ENCODE data around the gene TBX4. TPM values are rescaled to one million over a fixed set of nuclear protein-coding genes. Genes with fewer than 3 reads are reported as not detected.

The TBX4 gene
- total RNA-seq, 4 donors from 2014 or later = 2.4 TPM; not detected in 3

DNA sequence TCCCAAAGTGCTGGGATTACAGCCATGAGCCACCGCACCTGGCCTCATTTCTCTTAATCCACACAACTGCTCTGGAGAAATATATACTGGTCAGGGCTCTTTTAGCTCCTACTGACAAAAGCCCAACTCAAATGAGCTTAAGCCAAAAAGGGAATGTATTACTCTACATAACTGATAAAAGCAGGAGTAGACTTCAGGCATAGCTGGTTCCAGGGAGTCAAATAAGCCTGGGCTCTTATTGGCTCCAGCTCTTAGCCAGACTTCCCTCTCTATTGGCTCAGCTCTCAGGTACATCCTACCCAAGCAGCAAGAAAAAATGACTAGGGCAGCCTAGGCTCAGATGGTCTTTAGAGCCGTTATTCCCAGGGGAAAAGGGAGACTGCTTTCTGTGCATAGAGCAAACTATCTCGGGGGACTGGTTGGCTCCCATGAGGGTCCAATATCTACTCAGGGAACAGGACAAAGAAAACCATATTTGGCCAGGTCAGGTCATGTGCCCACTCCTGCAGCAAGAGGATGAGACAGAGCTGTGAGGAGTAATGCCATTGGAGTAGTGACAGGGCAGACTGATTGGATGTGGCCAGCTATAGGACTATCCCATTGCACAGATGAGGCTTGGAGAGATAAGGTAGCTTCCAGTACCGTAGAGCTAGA lies 31.4 kb upstream of the TBX4 start:
- Histone ChIP-seq H3K9me3 (no peaks in the 10 kb centered on the region), H3K36me3 (no peaks in the 10 kb centered on the region), H3K4me3 (no peak overlapping the region), H3K4me1 (peaks cover 0 to 8% (median 0%) of the 10 kb centered on the region in 4 donors), H3K27me3 (peaks cover 61% of the 10 kb centered on the region), H3K27ac (no peak overlapping the region)
- no peak for TF ChIP-seq EP300 (IDR thresholded peaks at IDR 0.05; ENCODE audit: low read depth)
- intact Hi-C loops (cut with DNase I; ENCODE audit: low total_unique reads) (no loop called here), in situ Hi-C loops (cut with MboI; ENCODE audit: low pct_ligation_motif_present in 1 of 4, low pct_unique_long_range_greater_than_20kb in 1 of 4, low sequenced_read_pairs in 3 of 4) (loop anchor here in 3 of 4 donors (10.0 to 25.0 kb wide), 2 partner anchors 134 to 416 kb away; no protein-coding TSS in a partner anchor)
- DNase-seq = no peak
- 84 to 92% methylated on average over 2 to 4 of the region's 4 CpGs for WGBS, 2 donors (ENCODE audit: low coverage in 1 of 2)

DNA sequence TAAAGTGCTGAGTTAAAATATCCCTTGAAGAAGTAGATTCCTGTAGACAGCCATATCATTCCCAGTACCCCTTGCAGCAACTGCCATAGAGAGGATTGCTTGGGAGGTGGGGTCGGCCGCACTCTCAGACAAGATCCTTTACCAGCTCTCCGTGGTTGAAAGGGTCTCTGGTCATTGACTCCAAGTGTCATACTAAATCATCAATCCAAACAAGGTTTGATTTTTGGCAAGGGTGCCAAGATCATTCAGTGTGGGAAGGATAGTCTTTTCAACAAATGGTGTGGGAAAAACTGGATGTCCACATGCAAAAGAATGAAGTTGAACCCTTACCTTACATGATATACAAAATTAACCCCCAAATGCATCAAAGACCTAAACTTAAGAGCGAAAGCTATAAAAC lies 30.8 kb upstream of the TBX4 start:
- intact Hi-C loops (cut with DNase I; ENCODE audit: low total_unique reads) (no loop called here), in situ Hi-C loops (cut with MboI; ENCODE audit: low pct_ligation_motif_present in 1 of 4, low pct_unique_long_range_greater_than_20kb in 1 of 4, low sequenced_read_pairs in 3 of 4) (loop anchor here in 3 of 4 donors (10.0 to 25.0 kb wide), 2 partner anchors 133 to 416 kb away; no protein-coding TSS in a partner anchor)
- WGBS, 2 donors (ENCODE audit: low coverage in 1 of 2) = 84 to 100% methylated on average over 1 to 4 of the region's 4 CpGs
- no peaks in the 10 kb centered on the region for H3K36me3 ChIP-seq
- no peak for DNase-seq
- H3K27me3 ChIP-seq = peaks cover 66% of the 10 kb centered on the region
- no peak for TF ChIP-seq POLR2A (IDR thresholded peaks at IDR 0.05)
- TF ChIP-seq, protein P1, sequence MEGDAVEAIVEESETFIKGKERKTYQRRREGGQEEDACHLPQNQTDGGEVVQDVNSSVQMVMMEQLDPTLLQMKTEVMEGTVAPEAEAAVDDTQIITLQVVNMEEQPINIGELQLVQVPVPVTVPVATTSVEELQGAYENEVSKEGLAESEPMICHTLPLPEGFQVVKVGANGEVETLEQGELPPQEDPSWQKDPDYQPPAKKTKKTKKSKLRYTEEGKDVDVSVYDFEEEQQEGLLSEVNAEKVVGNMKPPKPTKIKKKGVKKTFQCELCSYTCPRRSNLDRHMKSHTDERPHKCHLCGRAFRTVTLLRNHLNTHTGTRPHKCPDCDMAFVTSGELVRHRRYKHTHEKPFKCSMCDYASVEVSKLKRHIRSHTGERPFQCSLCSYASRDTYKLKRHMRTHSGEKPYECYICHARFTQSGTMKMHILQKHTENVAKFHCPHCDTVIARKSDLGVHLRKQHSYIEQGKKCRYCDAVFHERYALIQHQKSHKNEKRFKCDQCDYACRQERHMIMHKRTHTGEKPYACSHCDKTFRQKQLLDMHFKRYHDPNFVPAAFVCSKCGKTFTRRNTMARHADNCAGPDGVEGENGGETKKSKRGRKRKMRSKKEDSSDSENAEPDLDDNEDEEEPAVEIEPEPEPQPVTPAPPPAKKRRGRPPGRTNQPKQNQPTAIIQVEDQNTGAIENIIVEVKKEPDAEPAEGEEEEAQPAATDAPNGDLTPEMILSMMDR (IDR thresholded peaks at IDR 0.05) = no peak
- TF ChIP-seq EP300 (IDR thresholded peaks at IDR 0.05; ENCODE audit: low read depth) = no peak
- TF ChIP-seq POLR2AphosphoS5 (IDR thresholded peaks at IDR 0.05) = no peak
- H3K4me1 ChIP-seq = peaks cover 0 to 8% (median 0%) of the 10 kb centered on the region in 4 donors
- no peak overlapping the region for H3K4me3 ChIP-seq
- H3K27ac ChIP-seq = no peak overlapping the region
- no peaks in the 10 kb centered on the region for H3K9me3 ChIP-seq

DNA sequence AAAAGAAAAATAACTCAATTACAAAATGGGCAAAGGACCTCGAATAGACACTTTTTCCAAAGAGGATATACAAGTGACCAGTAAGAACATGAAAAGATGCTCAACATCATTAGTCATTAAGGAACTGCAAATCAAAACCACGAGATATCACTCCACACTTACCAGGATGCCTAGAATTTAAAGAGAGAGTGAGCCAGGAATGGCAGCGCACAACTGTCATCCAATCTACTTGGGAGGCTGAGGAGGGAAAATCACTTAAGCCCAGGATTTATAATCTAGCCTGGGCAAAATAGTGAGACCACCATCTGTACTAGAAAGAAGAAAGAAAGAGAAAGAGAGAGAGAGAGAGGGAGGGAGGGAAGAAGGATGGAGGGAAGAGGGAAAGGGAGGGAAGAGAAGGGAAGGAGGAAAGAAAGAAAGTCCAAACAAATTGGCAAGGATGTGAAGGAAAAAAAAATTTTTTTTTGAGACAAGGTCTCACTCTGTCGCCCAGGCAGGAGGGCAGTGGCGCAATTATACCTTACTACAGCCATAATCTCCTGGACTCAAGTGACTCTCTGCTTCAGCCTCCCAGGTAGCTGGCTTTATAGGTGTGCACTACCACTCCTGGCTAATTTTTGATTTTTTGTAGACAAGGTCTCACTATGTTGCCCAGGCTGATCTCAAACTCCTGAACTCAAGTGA lies 30.0 kb upstream of the TBX4 start:
- Histone ChIP-seq H3K27me3 (peaks cover 66% of the 10 kb centered on the region), H3K9me3 (no peaks in the 10 kb centered on the region), H3K36me3 (no peaks in the 10 kb centered on the region), H3K4me3 (no peak overlapping the region), H3K27ac (no peak overlapping the region), H3K4me1 (peaks cover 0 to under 1% (median 0%) of the 10 kb centered on the region in 4 donors)
- TF ChIP-seq EP300 (IDR thresholded peaks at IDR 0.05; ENCODE audit: low read depth) (no peak), POLR2A (IDR thresholded peaks at IDR 0.05) (no peak), POLR2AphosphoS5 (IDR thresholded peaks at IDR 0.05) (no peak)
- TF ChIP-seq, protein P1 (IDR thresholded peaks at IDR 0.05) = no peak
- DNase-seq = no peak
- in situ Hi-C loops (cut with MboI; ENCODE audit: low pct_ligation_motif_present in 1 of 4, low pct_unique_long_range_greater_than_20kb in 1 of 4, low sequenced_read_pairs in 3 of 4) (loop anchor here in 3 of 4 donors (10.0 to 25.0 kb wide), 2 partner anchors 133 to 415 kb away; no protein-coding TSS in a partner anchor), intact Hi-C loops (cut with DNase I; ENCODE audit: low total_unique reads) (no loop called here)
- 51 to 69% methylated on average over 2 to 5 of the region's 5 CpGs for WGBS, 2 donors (ENCODE audit: low coverage in 1 of 2)

DNA sequence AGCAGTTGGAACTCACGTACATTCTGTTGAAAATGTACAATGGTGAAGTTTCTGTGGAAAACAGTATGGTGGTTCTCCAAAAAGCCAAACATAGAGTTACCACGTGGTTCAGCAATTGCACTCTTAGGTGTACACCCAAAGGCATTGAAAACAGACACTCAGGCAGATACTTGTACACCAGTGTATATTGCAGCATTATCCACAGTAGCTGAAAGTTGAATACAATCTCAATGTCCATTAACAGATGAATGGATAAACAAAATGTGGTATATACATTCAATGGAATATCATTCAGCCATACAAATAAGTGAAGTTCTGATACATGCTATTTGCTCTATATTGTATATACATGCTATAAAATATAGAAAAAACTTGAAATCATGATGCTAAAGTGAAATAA lies 29.4 kb upstream of the TBX4 start:
- no peaks in the 10 kb centered on the region for H3K9me3 ChIP-seq
- in situ Hi-C loops (cut with MboI; ENCODE audit: low pct_ligation_motif_present in 1 of 4, low pct_unique_long_range_greater_than_20kb in 1 of 4, low sequenced_read_pairs in 3 of 4) = loop anchor here in 3 of 4 donors (10.0 to 25.0 kb wide), 2 partner anchors 132 to 414 kb away; no protein-coding TSS in a partner anchor
- no peak for DNase-seq
- no peaks in the 10 kb centered on the region for H3K36me3 ChIP-seq
- no peak for TF ChIP-seq POLR2AphosphoS5 (IDR thresholded peaks at IDR 0.05)
- no peak for TF ChIP-seq POLR2A (IDR thresholded peaks at IDR 0.05)
- TF ChIP-seq, protein P1 (IDR thresholded peaks at IDR 0.05) = no peak
- TF ChIP-seq EP300 (IDR thresholded peaks at IDR 0.05; ENCODE audit: low read depth) = no peak
- no peak overlapping the region for H3K4me3 ChIP-seq
- no peaks in the 10 kb centered on the region for H3K4me1 ChIP-seq
- H3K27ac ChIP-seq = no peak overlapping the region
- peaks cover 66% of the 10 kb centered on the region for H3K27me3 ChIP-seq
- intact Hi-C loops (cut with DNase I; ENCODE audit: low total_unique reads) = no loop called here
- 63% methylated on average over 2 of the region's 2 CpGs; no CpG with 5 or more reads in 1 of the 2 donors for WGBS, 2 donors (ENCODE audit: low coverage in 1 of 2)

Measured in transverse colon (tissue), 4 donors.